Natural killer cell (primary cell): Measurements from ENCODE around the gene GTF2H3. TPM values are rescaled to one million over a fixed set of nuclear protein-coding genes. Genes with fewer than 3 reads are reported as not detected.

ENCODE experiments used
- ATAC-seq, 3 donors: fragments of 150-1000 bp in 2 of 3; fragments of 200-7000 bp in 1 of 3; cut with Tn5 transposase; 1 replicate in 1 of 3; 2 replicates in 2 of 3; pipeline ENCODE4 v1.10.0; 2021; ENCODE audit warnings: mild to moderate bottlenecking in 2 of 3, moderate library complexity in 2 of 3
- DNase-seq, 2 donors: peaks; one replicate each; pipeline versions ENCODE4 v3.0.0 to v3.0.0-alpha.2; 2013 to 2021; ENCODE audit warnings: mixed read lengths in 1 of 2
- H3K27ac ChIP-seq: one replicate; pipeline ENCODE4 v1.5.1; 2013; ENCODE audit warnings: mild to moderate bottlenecking, low read length
- H3K27me3 ChIP-seq: one replicate; pipeline ENCODE4 v1.6.1; 2013; ENCODE audit warnings: low read length; ENCODE audit not compliant: control insufficient read depth, insufficient read depth
- H3K36me3 ChIP-seq: one replicate; pipeline ENCODE4 v1.6.1; 2013; ENCODE audit warnings: low read length; ENCODE audit not compliant: control insufficient read depth, insufficient read depth
- H3K4me1 ChIP-seq: one replicate; pipeline ENCODE4 v1.6.1; 2013; ENCODE audit warnings: low read length; ENCODE audit not compliant: control insufficient read depth, insufficient read depth
- H3K4me3 ChIP-seq: one replicate; pipeline ENCODE4 v1.5.1; 2013; ENCODE audit warnings: low read length
- H3K9me3 ChIP-seq: one replicate; pipeline ENCODE4 v1.6.1; 2013; ENCODE audit warnings: low read length; ENCODE audit not compliant: control insufficient read depth, insufficient read depth
- H3K27ac Mint-ChIP-seq, 2 donors: one replicate each; pipeline ENCODE4 v1.8.0; 2022; ENCODE audit warnings: mild to moderate bottlenecking in 2 of 2, mixed read lengths in 2 of 2, moderate library complexity in 1 of 2
- H3K27me3 Mint-ChIP-seq, 2 donors: one replicate each; pipeline ENCODE4 v1.8.0; 2022; ENCODE audit warnings: low read depth in 2 of 2, mixed read lengths in 2 of 2
- H3K36me3 Mint-ChIP-seq: one replicate; pipeline ENCODE4 v1.8.0; 2022; ENCODE audit warnings: mixed read lengths
- H3K4me1 Mint-ChIP-seq, 2 donors: one replicate each; pipeline ENCODE4 v1.8.0; 2022; ENCODE audit warnings: mixed read lengths in 2 of 2
- H3K4me3 Mint-ChIP-seq: one replicate; pipeline ENCODE4 v1.8.0; 2022; ENCODE audit warnings: mild to moderate bottlenecking, moderate library complexity, mixed read lengths
- H3K9me3 Mint-ChIP-seq, 2 donors: one replicate each; pipeline ENCODE4 v1.8.0; 2022; ENCODE audit warnings: mixed read lengths in 2 of 2
- WGBS: methylation state at CpG from one replicate; pipeline ENCODE4 v1.1.7; 2013; ENCODE audit warnings: missing lambda C conversion rate; ENCODE audit not compliant: insufficient coverage; 5-methylcytosine and 5-hydroxymethylcytosine counted together
- intact Hi-C: fragments of 100-400 bp; cut with micrococcal nuclease; formaldehyde crosslinking; loops from one replicate; pipeline ENCODE4 v1.14.2; 2022
- total RNA-seq, 4 donors: library from RNA; stranded (reverse); fragments of 120-200 nt in 1 of 4; gene quantifications; one replicate each; pipeline versions ENCODE4 v1.2.3 to v1.2.4, GENCODE V29; 2013 to 2022
- TF ChIP-seq, protein P1 (sequence below): fragments of 200-600 bp; IDR thresholded peaks from one replicate; pipeline ENCODE4 v1.8.0; 2022; ENCODE audit warnings: antibody characterized with exemption

Gene GTF2H3
- total RNA-seq, 3 donors from 2014 or later (not counting 1 experiment from before 2014, with no cell fraction given) = 12.8 to 21.3 (median 21.2) TPM

- Mint-ChIP-seq H3K9me3 (no peaks in the 10 kb centered on the region), H3K27ac (no peak overlapping the region), H3K36me3 (no peaks in the 10 kb centered on the region), H3K27me3 (no peaks in the 10 kb centered on the region), H3K4me1 (peaks cover 2 to 3% of the 10 kb centered on the region in 2 donors), H3K4me3 (no peak overlapping the region)
- TF ChIP-seq, protein P1, sequence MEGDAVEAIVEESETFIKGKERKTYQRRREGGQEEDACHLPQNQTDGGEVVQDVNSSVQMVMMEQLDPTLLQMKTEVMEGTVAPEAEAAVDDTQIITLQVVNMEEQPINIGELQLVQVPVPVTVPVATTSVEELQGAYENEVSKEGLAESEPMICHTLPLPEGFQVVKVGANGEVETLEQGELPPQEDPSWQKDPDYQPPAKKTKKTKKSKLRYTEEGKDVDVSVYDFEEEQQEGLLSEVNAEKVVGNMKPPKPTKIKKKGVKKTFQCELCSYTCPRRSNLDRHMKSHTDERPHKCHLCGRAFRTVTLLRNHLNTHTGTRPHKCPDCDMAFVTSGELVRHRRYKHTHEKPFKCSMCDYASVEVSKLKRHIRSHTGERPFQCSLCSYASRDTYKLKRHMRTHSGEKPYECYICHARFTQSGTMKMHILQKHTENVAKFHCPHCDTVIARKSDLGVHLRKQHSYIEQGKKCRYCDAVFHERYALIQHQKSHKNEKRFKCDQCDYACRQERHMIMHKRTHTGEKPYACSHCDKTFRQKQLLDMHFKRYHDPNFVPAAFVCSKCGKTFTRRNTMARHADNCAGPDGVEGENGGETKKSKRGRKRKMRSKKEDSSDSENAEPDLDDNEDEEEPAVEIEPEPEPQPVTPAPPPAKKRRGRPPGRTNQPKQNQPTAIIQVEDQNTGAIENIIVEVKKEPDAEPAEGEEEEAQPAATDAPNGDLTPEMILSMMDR = no peak
- Histone ChIP-seq H3K27ac (no peak overlapping the region), H3K4me3 (no peak overlapping the region), H3K36me3 (no peaks in the 10 kb centered on the region), H3K4me1 (no peaks in the 10 kb centered on the region), H3K9me3 (no peaks in the 10 kb centered on the region), H3K27me3 (no peaks in the 10 kb centered on the region)
- DNase-seq (no peak), ATAC-seq (no peak)
- intact Hi-C loops = no loop called here
- 93% methylated on average over 3 of the region's 3 CpGs for WGBS
These were observed 72.3 kb downstream of the GTF2H3 start for GRCh38 chr12:123705935-123706334.

DNA sequence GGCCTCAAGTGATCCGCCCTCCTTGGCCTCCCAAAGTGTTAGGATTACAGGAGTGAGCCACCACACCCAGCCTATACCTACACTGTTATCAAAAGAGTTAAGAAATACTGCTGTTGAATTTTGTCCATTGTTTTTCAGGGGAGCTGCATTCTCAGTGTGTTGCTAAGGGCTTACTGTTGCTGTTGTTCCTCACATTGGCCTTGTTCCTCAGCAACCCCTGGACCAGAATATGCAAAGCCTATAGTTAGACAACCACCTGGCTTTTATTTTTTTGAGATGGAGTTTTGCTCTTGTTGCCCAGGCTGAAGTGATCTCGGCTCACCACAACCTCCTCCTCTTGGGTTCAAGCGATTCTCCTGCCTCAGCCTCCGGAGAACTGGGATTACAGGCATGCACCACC, 73.8 kb downstream of the GTF2H3 start:
- WGBS = 100% methylated on average over 4 of the region's 4 CpGs
- Histone ChIP-seq H3K4me3 (no peak overlapping the region), H3K27me3 (no peaks in the 10 kb centered on the region), H3K36me3 (no peaks in the 10 kb centered on the region), H3K9me3 (no peaks in the 10 kb centered on the region), H3K4me1 (peaks cover 7% of the 10 kb centered on the region), H3K27ac (no peak overlapping the region)
- intact Hi-C loops = no loop called here
- ATAC-seq = no peak
- Mint-ChIP-seq H3K36me3 (no peaks in the 10 kb centered on the region), H3K4me3 (no peak overlapping the region), H3K4me1 (peaks cover 10% of the 10 kb centered on the region in 2 donors), H3K27ac (no peak overlapping the region), H3K9me3 (no peaks in the 10 kb centered on the region), H3K27me3 (no peaks in the 10 kb centered on the region)
- TF ChIP-seq, protein P1 = no peak
- no peak for DNase-seq

Other genes starting within 250 kb of the GTF2H3 start
- 10 to 100 TPM; 24.9 to 50.2 (median 48.7) TPM for gene KMT5A, start 249.7 kb upstream of the GTF2H3 start, total RNA-seq
- 1 to 10 TPM; 3.6 to 5.5 (median 4.4) TPM for gene RILPL2, start 197.1 kb upstream of the GTF2H3 start, total RNA-seq
- 10 to 100 TPM; 25.6 to 34.8 (median 28.7) TPM for gene SNRNP35, start 175.7 kb upstream of the GTF2H3 start, total RNA-seq
- gene RILPL1, start 100.1 kb upstream of the GTF2H3 start, total RNA-seq = 1 to 10 TPM; 1.3 to 2.7 (median 1.5) TPM
- 100 to 1,000 TPM; 107 to 134 (median 113) TPM for gene TMED2, start 49.3 kb upstream of the GTF2H3 start, total RNA-seq
- gene DDX55, start 31.7 kb upstream of the GTF2H3 start, total RNA-seq = 10 to 100 TPM; 25.9 to 42.7 (median 41.5) TPM
- 10 to 100 TPM; 50.5 to 55.7 (median 51.0) TPM for gene EIF2B1, start 143 bp upstream of the GTF2H3 start, total RNA-seq
- 1 to 10 TPM; 3.2 to 7.3 (median 4.6) TPM for gene TCTN2, start 37.3 kb downstream of the GTF2H3 start, total RNA-seq
- gene ATP6V0A2, start 78.5 kb downstream of the GTF2H3 start, total RNA-seq = 10 to 100 TPM; 47.7 to 69.5 (median 56.5) TPM
- gene DNAH10, start 128.5 kb downstream of the GTF2H3 start, total RNA-seq = 1 to 10 TPM in 1 of 3 donors, under 1 TPM in 2; 0.43 to 1.7 (median 0.94) TPM